SK-N-SH (cell line): Measurements from ENCODE around the gene SNHG17. TPM values are rescaled to one million over a fixed set of nuclear protein-coding genes. Genes with fewer than 3 reads are reported as not detected.

Experiments
- CTCF ChIA-PET: fragments of 300-600, 350-600 bp; formaldehyde crosslinking; extraction: SDS; loops from one replicate; lab custom pipeline; 2021; lab: Yijun Ruan, JAX
- POLR2A ChIA-PET: fragments of 350-600 bp; sonication (Branson Sonifier 250); formaldehyde crosslinking; extraction: SDS; loops from one replicate; lab custom pipeline; 2020; ENCODE audit warnings: antibody characterized with exemption, inconsistent platforms; lab: Yijun Ruan, JAX
- DNase-seq: peaks from one replicate; pipeline ENCODE4 v3.0.0; 2012
- H2AFZ ChIP-seq: fragments of 200-600 bp; sonication (generic); 2 replicates; pipeline ENCODE4 v1.8.1; 2016; ENCODE audit warnings: antibody characterized with exemption, mild to moderate bottlenecking, low read depth
- H3F3A ChIP-seq: fragments of 200-600 bp; sonication (generic); replicated peaks from 2 replicates; pipeline ENCODE3; 2016; ENCODE audit warnings: antibody characterized with exemption, mild to moderate bottlenecking; ENCODE audit not compliant: insufficient read depth
- H3K27ac ChIP-seq, 2 experiments: fragments of 200-500 bp in 1 of 2; fragments of 200-600 bp in 1 of 2; sonication (Bioruptor generic) in 1 of 2; sonication (generic), shearing (Covaris generic) in 1 of 2; 2 replicates each; pipeline versions ENCODE4 v1.5.1 to v1.6.1; 2014 to 2016; ENCODE audit warnings: low read depth in 2 of 2, inconsistent platforms in 1 of 2, low read length in 1 of 2, mild to moderate bottlenecking in 1 of 2, mixed read lengths in 1 of 2
- H3K27me3 ChIP-seq: fragments of 200-600 bp; sonication (generic), shearing (Covaris generic); 2 replicates; pipeline ENCODE4 v1.6.1; 2016; ENCODE audit warnings: mixed run types; ENCODE audit not compliant: insufficient read depth
- H3K36me3 ChIP-seq, 2 experiments: fragments of 200-500 bp in 1 of 2; fragments of 200-600 bp in 1 of 2; sonication (Bioruptor generic) in 1 of 2; sonication (generic) in 1 of 2; replicated peaks in 1 of 2; 2 replicates each; pipeline versions ENCODE3 to v1.5.1; 2014 to 2016; ENCODE audit warnings: low read length in 1 of 2, mild to moderate bottlenecking in 1 of 2; ENCODE audit not compliant: insufficient read depth in 2 of 2, control insufficient read depth in 1 of 2
- H3K4me1 ChIP-seq, 2 experiments: fragments of 200-500 bp in 1 of 2; fragments of 200-600 bp in 1 of 2; sonication (Bioruptor generic) in 1 of 2; sonication (generic), shearing (Covaris generic) in 1 of 2; 2 replicates each; pipeline versions ENCODE4 v1.5.1 to v1.6.1; 2014 to 2016; ENCODE audit warnings: low read depth in 1 of 2, low read length in 1 of 2, mixed run types in 1 of 2; ENCODE audit not compliant: insufficient read depth in 2 of 2, control insufficient read depth in 1 of 2
- H3K4me2 ChIP-seq: fragments of 200-600 bp; sonication (generic), shearing (Covaris generic); 2 replicates; pipeline ENCODE4 v1.6.1; 2017; ENCODE audit warnings: mixed run types
- H3K4me3 ChIP-seq, 2 experiments: fragments of 200-500 bp in 1 of 2; fragments of 200-600 bp in 1 of 2; sonication (Bioruptor generic) in 1 of 2; sonication (generic), shearing (Covaris generic) in 1 of 2; 2 replicates each; pipeline versions ENCODE4 v1.5.1 to v1.8.1; 2014 to 2016; ENCODE audit warnings: low read depth in 2 of 2, inconsistent platforms in 1 of 2, low read length in 1 of 2, mild to moderate bottlenecking in 1 of 2, mixed read lengths in 1 of 2, moderate library complexity in 1 of 2
- H3K79me2 ChIP-seq: fragments of 200-600 bp; sonication (generic); 2 replicates; pipeline ENCODE4 v1.8.1; 2017; ENCODE audit warnings: mild to moderate bottlenecking; ENCODE audit not compliant: insufficient read depth
- H3K9ac ChIP-seq: fragments of 200-600 bp; sonication (generic); 2 replicates; pipeline ENCODE4 v1.6.1; 2017; ENCODE audit warnings: mixed run types
- H3K9me2 ChIP-seq: fragments of 200-600 bp; sonication (generic); 2 replicates; pipeline ENCODE4 v1.6.1; 2017; ENCODE audit warnings: mixed run types
- H3K9me3 ChIP-seq: fragments of 200-600 bp; sonication (generic); 2 replicates; pipeline ENCODE4 v1.6.1; 2017; ENCODE audit warnings: mixed run types, mild to moderate bottlenecking, moderate library complexity
- H4K20me1 ChIP-seq: fragments of 200-600 bp; sonication (generic); 2 replicates; pipeline ENCODE4 v1.6.1; 2017; ENCODE audit warnings: mild to moderate bottlenecking, mixed run types; ENCODE audit not compliant: insufficient read depth
- CTCF ChIP-seq: fragments of 200-600 bp; sonication (generic); IDR thresholded peaks from 2 replicates; pipeline ENCODE4 v1.6.1; 2017; ENCODE audit warnings: antibody characterized with exemption, mild to moderate bottlenecking, moderate library complexity
- ELF1 ChIP-seq: IDR thresholded peaks from 2 replicates; pipeline ENCODE4 v1.4.0; 2012
- EP300 ChIP-seq, 2 experiments: IDR thresholded peaks; 2 replicates each; pipeline versions ENCODE4 v1.4.0 to v1.6.1; 2012; ENCODE audit warnings: borderline replicate concordance in 1 of 2, low read depth in 1 of 2, low read length in 1 of 2
- FOSL2 ChIP-seq: IDR thresholded peaks from 2 replicates; pipeline ENCODE4 v1.4.0; 2012; ENCODE audit warnings: low read depth, mild to moderate bottlenecking, moderate library complexity, borderline replicate concordance
- FOXJ3 ChIP-seq: sonication (generic); formaldehyde crosslinking; IDR thresholded peaks from 2 replicates; pipeline ENCODE4 v1.5.1; 2020; ENCODE audit warnings: mild to moderate bottlenecking, missing genetic modification reagents
- GATA2 ChIP-seq: sonication (generic); formaldehyde crosslinking; IDR thresholded peaks from 2 replicates; pipeline ENCODE4 v1.5.0; 2020; ENCODE audit warnings: mild to moderate bottlenecking, missing genetic modification reagents
- JUND ChIP-seq: IDR thresholded peaks from 2 replicates; pipeline ENCODE4 v1.4.0; 2012
- MAX ChIP-seq: IDR thresholded peaks from 2 replicates; pipeline ENCODE4 v1.4.0; 2012; ENCODE audit warnings: low read depth
- NFIC ChIP-seq: IDR thresholded peaks from 2 replicates; pipeline ENCODE4 v1.4.0; 2012; ENCODE audit warnings: borderline replicate concordance
- NRF1 ChIP-seq: IDR thresholded peaks from 2 replicates; pipeline ENCODE4 v1.6.1; 2012; ENCODE audit warnings: low read depth, mild to moderate bottlenecking, low read length
- POLR2AphosphoS5 ChIP-seq: IDR thresholded peaks from 2 replicates; pipeline ENCODE4 v1.6.1; 2012; ENCODE audit warnings: low read depth, low read length
- RAD21 ChIP-seq: IDR thresholded peaks from 2 replicates; pipeline ENCODE4 v1.6.1; 2012; ENCODE audit warnings: mild to moderate bottlenecking, low read length
- RFX5 ChIP-seq: IDR thresholded peaks from 2 replicates; pipeline ENCODE4 v1.6.1; 2012; ENCODE audit warnings: mild to moderate bottlenecking, improper control_type of control experiment, low read length
- RXRA ChIP-seq: IDR thresholded peaks from 2 replicates; pipeline ENCODE4 v1.4.0; 2012; ENCODE audit warnings: low read depth, mild to moderate bottlenecking, borderline replicate concordance
- SIN3A ChIP-seq: IDR thresholded peaks from 2 replicates; pipeline ENCODE4 v1.6.1; 2012; ENCODE audit warnings: low read depth, mild to moderate bottlenecking, low read length, moderate library complexity, borderline replicate concordance
- SMC3 ChIP-seq: IDR thresholded peaks from 2 replicates; pipeline ENCODE4 v1.6.1; 2012; ENCODE audit warnings: low read depth, low read length, improper control_type of control experiment
- TEAD4 ChIP-seq: IDR thresholded peaks from 2 replicates; pipeline ENCODE4 v1.4.0; 2012; ENCODE audit warnings: mild to moderate bottlenecking, borderline replicate concordance; ENCODE audit not compliant: insufficient read depth
- USF1 ChIP-seq: IDR thresholded peaks from 2 replicates; pipeline ENCODE4 v1.4.0; 2012; ENCODE audit warnings: low read depth, borderline replicate concordance
- USF2 ChIP-seq: fragments of 150-350 bp; IDR thresholded peaks from 2 replicates; pipeline ENCODE4 v1.6.1; 2017; ENCODE audit warnings: antibody characterized with exemption, low read length, low read depth, borderline replicate concordance
- YY1 ChIP-seq: IDR thresholded peaks from 2 replicates; pipeline ENCODE4 v1.4.0; 2012; ENCODE audit warnings: low read depth, mild to moderate bottlenecking
- WGBS: methylation state at CpG from one replicate; pipeline ENCODE4 v1.1.6; 2017; ENCODE audit warnings: low lambda C conversion rate; 5-methylcytosine and 5-hydroxymethylcytosine counted together
- polyA plus RNA-seq, 3 experiments: library from polyadenylated mRNA; depleted of rRNA; stranded (reverse); fragments of >200 nt; gene quantifications; 2 replicates each; pipeline ENCODE4 v1.2.3, GENCODE V29; 2012

The SNHG17 gene
- polyA plus RNA-seq, 1 of the 3 experiments (the other 2 are of a cell fraction) = 40.3 TPM

- Histone ChIP-seq H3K4me1 (peaks cover 22 to 25% of the 10 kb centered on the region in 2 experiments), H3K4me3 (no peak overlapping the region), H3K36me3 (peaks cover 83% of the 10 kb centered on the region in 2 experiments), H3K27ac (no peak overlapping the region), H3K79me2 (peaks cover 95% of the 10 kb centered on the region), H3K27me3 (no peaks in the 10 kb centered on the region), H3F3A (peaks cover 30% of the 10 kb centered on the region), H4K20me1 (peaks cover 100% of the 10 kb centered on the region), H2AFZ (no peak overlapping the region), H3K9me3 (no peaks in the 10 kb centered on the region), H3K9ac (no peak overlapping the region), H3K4me2 (no peak overlapping the region), H3K9me2 (no peaks in the 10 kb centered on the region)
- TF ChIP-seq RXRA (no peak), CTCF (no peak), POLR2AphosphoS5 (no peak), EP300 (IDR thresholded peaks at IDR 0.05; ENCODE audit: borderline replicate concordance in 1 of 2, low read depth in 1 of 2, low read length in 1 of 2) (no peak), SIN3A (no peak), SMC3 (no peak), GATA2 (CRISPR knock-in tag) (no peak), RAD21 (no peak), FOSL2 (no peak), NRF1 (no peak), RFX5 (no peak), MAX (no peak), TEAD4 (no peak), YY1 (no peak)
- no peak for DNase-seq
- ChIA-PET POLR2A (interaction anchor here (1.4 kb wide), 1 partner anchor 17 kb away, joined by 3 read pairs; no protein-coding TSS in a partner anchor), CTCF (no interaction called here)
- 87% methylated on average over 2 of the region's 3 CpGs for WGBS
These were observed 5.8 kb downstream of the SNHG17 start for GRCh38 chr20:38429301-38429700.

DNA sequence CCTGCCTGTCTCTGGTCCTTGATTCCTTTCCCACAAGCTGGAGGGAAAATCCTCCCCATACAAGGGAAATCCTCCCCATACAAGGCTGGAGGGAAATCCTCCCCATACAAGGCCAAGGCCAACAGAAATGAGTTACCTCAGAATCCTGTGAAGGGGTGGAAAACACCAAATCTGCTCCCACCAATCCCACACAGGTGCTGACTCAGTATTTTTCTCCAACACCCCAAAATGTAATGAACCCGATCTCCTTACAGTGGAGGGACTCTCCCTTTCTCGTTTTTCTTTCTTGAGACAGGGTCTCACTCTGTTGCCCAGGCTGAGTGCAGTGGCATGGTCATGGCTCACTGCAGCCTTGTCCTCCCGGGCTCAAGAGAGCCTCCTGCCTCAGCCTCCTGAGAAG lies 6.3 kb downstream of the SNHG17 start:
- Histone ChIP-seq H3K4me3 (no peak overlapping the region), H4K20me1 (peaks cover 100% of the 10 kb centered on the region), H3K27ac (no peak overlapping the region), H3K4me2 (no peak overlapping the region), H3K79me2 (peaks cover 95% of the 10 kb centered on the region), H3K4me1 (peaks cover 22% of the 10 kb centered on the region in 2 experiments), H3K9me2 (no peaks in the 10 kb centered on the region), H3K9me3 (no peaks in the 10 kb centered on the region), H3F3A (peaks cover 30% of the 10 kb centered on the region), H3K36me3 (peaks cover 84 to 88% of the 10 kb centered on the region in 2 experiments), H3K9ac (no peak overlapping the region), H2AFZ (no peak overlapping the region), H3K27me3 (no peaks in the 10 kb centered on the region)
- DNase-seq = no peak
- CTCF ChIA-PET = interaction anchor here (2.1 kb wide), 1 partner anchor 17 kb away, joined by 8 read pairs; no protein-coding TSS in a partner anchor
- POLR2A ChIA-PET = interaction anchor here (1.2 to 1.4 kb wide), 2 partner anchors 10 to 17 kb away, joined by 3 read pairs; no protein-coding TSS in a partner anchor
- WGBS = 90% methylated on average over 3 of the region's 3 CpGs
- TF ChIP-seq ELF1 = no peak
- no peak for TF ChIP-seq USF1
- no peak for TF ChIP-seq FOXJ3
- TF ChIP-seq NFIC = no peak
- no peak for TF ChIP-seq USF2
- TF ChIP-seq JUND = no peak
